ENCODE measurements around the gene FRMD6. TPM values are rescaled to one million over a fixed set of nuclear protein-coding genes. Genes with fewer than 3 reads are reported as not detected.

The FRMD6 gene
- total RNA-seq, 2 donors from 2014 or later, result 12.1 to 14.8 TPM

DNA sequence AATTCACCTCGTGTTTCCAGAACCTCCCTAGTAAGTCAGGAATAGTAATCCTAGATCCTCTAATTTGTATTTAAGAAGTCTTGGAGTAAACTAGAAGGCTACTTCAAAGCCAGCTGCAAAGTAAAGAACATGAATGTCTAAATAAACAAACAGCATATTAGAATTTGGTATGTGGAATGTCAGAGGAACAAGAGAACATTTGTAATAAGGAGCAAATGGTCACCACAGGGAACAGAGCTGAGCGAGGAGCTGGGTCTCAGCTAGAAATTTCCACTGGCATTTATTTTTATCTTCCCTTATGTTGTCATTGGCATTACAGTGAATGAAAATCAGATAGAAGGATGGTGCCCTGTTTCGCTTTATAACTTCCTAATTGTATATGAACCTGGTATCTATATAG lies 50.2 kb downstream of the FRMD6 start:
- Mint-ChIP-seq H3K9me3 (no peaks in the 10 kb centered on the region), H3K4me3 (no peak overlapping the region), H3K4me1 (peaks cover 17% of the 10 kb centered on the region), H3K27ac (no peak overlapping the region), H3K36me3 (ENCODE audit: low read depth) (peaks cover 3% of the 10 kb centered on the region), H3K27me3 (ENCODE audit: insufficient read depth) (no peaks in the 10 kb centered on the region)
- WGBS, 2 experiments (ENCODE audit: insufficient coverage in 1 of 2, insufficient read length in 1 of 2), result 83 to 100% methylated on average over 1 to 3 of the region's 3 CpGs
- Histone ChIP-seq H3K36me3 (ENCODE audit: control insufficient read depth, insufficient read depth, low read length) (peaks cover 55% of the 10 kb centered on the region), H3K4me1 (ENCODE audit: control insufficient read depth, insufficient read depth, low read length) (no peaks in the 10 kb centered on the region), H3K9ac (ENCODE audit: extremely low read depth, low read length, poor library complexity, severe bottlenecking) (no peak overlapping the region), H3K9me3 (ENCODE audit: control insufficient read depth, low read length) (no peaks in the 10 kb centered on the region), H3K27ac (ENCODE audit: low read depth, low read length) (no peak overlapping the region), H3K27me3 (ENCODE audit: control insufficient read depth, insufficient read depth, low read length, poor library complexity, severe bottlenecking) (no peaks in the 10 kb centered on the region), H3K4me3 (ENCODE audit: low read length) (no peak overlapping the region)
- DNase-seq, result no peak
- TF ChIP-seq, protein P1, sequence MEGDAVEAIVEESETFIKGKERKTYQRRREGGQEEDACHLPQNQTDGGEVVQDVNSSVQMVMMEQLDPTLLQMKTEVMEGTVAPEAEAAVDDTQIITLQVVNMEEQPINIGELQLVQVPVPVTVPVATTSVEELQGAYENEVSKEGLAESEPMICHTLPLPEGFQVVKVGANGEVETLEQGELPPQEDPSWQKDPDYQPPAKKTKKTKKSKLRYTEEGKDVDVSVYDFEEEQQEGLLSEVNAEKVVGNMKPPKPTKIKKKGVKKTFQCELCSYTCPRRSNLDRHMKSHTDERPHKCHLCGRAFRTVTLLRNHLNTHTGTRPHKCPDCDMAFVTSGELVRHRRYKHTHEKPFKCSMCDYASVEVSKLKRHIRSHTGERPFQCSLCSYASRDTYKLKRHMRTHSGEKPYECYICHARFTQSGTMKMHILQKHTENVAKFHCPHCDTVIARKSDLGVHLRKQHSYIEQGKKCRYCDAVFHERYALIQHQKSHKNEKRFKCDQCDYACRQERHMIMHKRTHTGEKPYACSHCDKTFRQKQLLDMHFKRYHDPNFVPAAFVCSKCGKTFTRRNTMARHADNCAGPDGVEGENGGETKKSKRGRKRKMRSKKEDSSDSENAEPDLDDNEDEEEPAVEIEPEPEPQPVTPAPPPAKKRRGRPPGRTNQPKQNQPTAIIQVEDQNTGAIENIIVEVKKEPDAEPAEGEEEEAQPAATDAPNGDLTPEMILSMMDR (conservative IDR thresholded peaks at IDR 0.05), result no peak

DNA sequence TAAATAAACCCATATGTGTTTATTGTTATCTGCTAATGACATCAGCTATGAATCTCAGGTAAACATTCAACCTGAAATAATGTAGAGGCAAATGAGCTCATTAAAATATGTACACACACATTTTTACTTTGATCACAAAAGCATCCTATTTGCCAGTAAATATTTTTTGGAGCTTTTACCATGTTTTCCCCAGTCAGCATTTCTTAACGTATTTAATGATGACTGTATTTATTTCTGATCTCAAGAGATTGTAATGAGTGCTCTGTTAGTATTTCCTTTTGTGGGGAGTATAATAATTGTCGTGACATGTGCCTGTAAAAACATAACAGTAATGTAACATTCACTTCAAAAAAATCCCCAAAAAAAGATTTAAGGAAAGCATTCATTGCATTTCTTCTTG lies 52.1 kb downstream of the FRMD6 start:
- Histone ChIP-seq H3K36me3 (ENCODE audit: control insufficient read depth, insufficient read depth, low read length) (peaks cover 60% of the 10 kb centered on the region), H3K9ac (ENCODE audit: extremely low read depth, low read length, poor library complexity, severe bottlenecking) (no peak overlapping the region), H3K4me3 (ENCODE audit: low read length) (no peak overlapping the region), H3K27ac (ENCODE audit: low read depth, low read length) (no peak overlapping the region), H3K4me1 (ENCODE audit: control insufficient read depth, insufficient read depth, low read length) (no peaks in the 10 kb centered on the region), H3K9me3 (ENCODE audit: control insufficient read depth, low read length) (no peaks in the 10 kb centered on the region), H3K27me3 (ENCODE audit: control insufficient read depth, insufficient read depth, low read length, poor library complexity, severe bottlenecking) (no peaks in the 10 kb centered on the region)
- Mint-ChIP-seq H3K9me3 (no peaks in the 10 kb centered on the region), H3K4me1 (peaks cover 22% of the 10 kb centered on the region), H3K27ac (no peak overlapping the region), H3K27me3 (ENCODE audit: insufficient read depth) (no peaks in the 10 kb centered on the region), H3K4me3 (no peak overlapping the region), H3K36me3 (ENCODE audit: low read depth) (peaks cover 9% of the 10 kb centered on the region)
- DNase-seq, result no peak
- 83% methylated on average over 1 of the region's 2 CpGs; no CpG with 5 or more reads in 1 of the 2 experiments for WGBS, 2 experiments (ENCODE audit: insufficient coverage in 1 of 2, insufficient read length in 1 of 2)
- TF ChIP-seq, protein P1 (conservative IDR thresholded peaks at IDR 0.05), result no peak

DNA sequence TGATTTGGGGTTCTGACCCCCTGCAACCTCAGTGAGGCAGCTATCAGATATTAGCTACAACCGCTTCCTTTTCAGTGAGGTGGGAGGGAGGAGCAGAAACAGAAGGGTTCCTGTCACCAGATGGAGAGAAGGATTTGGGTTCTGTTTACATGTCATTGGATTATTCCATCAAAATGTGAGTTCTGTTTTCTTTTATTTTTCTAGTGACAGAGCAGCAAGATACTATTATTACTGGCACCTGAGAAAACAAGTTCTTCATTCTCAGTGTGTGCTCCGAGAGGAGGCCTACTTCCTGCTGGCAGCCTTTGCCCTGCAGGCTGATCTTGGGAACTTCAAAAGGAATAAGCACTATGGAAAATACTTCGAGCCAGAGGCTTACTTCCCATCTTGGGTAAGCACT lies 52.8 kb downstream of the FRMD6 start:
- no peaks in the 10 kb centered on the region for H3K27me3 ChIP-seq (ENCODE audit: control insufficient read depth, insufficient read depth, low read length, poor library complexity, severe bottlenecking)
- Mint-ChIP-seq H3K4me3 (no peak overlapping the region), H3K27me3 (ENCODE audit: insufficient read depth) (no peaks in the 10 kb centered on the region), H3K36me3 (ENCODE audit: low read depth) (peaks cover 9% of the 10 kb centered on the region), H3K9me3 (no peaks in the 10 kb centered on the region), H3K4me1 (peaks cover 29% of the 10 kb centered on the region), H3K27ac (no peak overlapping the region)
- peaks cover 56% of the 10 kb centered on the region for H3K36me3 ChIP-seq (ENCODE audit: control insufficient read depth, insufficient read depth, low read length)
- H3K27ac ChIP-seq (ENCODE audit: low read depth, low read length), result no peak overlapping the region
- DNase-seq, result peak; percentile 58
- TF ChIP-seq, protein P1 (conservative IDR thresholded peaks at IDR 0.05), result peak; percentile 55
- no peaks in the 10 kb centered on the region for H3K9me3 ChIP-seq (ENCODE audit: control insufficient read depth, low read length)
- H3K4me3 ChIP-seq (ENCODE audit: low read length), result no peak overlapping the region
- no peak overlapping the region for H3K9ac ChIP-seq (ENCODE audit: extremely low read depth, low read length, poor library complexity, severe bottlenecking)
- WGBS, 2 experiments (ENCODE audit: insufficient coverage in 1 of 2, insufficient read length in 1 of 2), result 77 to 85% methylated on average over 3 of the region's 3 CpGs
- H3K4me1 ChIP-seq (ENCODE audit: control insufficient read depth, insufficient read depth, low read length), result no peaks in the 10 kb centered on the region
